ENCODE data around the gene MOK. TPM values are rescaled to one million over a fixed set of nuclear protein-coding genes. Genes with fewer than 3 reads are reported as not detected.

MOK gene
- total RNA-seq, 1 donor from 2014 or later = 6.5 TPM

GRCh38 chr14:102195446-102195845, 109.5 kb downstream of the MOK start:
- H3K4me1 Mint-ChIP-seq (ENCODE audit: low read depth, unreplicated experiment) = peaks cover 33% of the 10 kb centered on the region
- H3K4me3 Mint-ChIP-seq (ENCODE audit: unreplicated experiment) = no peak overlapping the region
- peaks cover 9% of the 10 kb centered on the region for H3K9me3 Mint-ChIP-seq (ENCODE audit: unreplicated experiment)
- no peak for TF ChIP-seq CTCF (IDR thresholded peaks at IDR 0.05; ENCODE audit: partially characterized antibody, unreplicated experiment)
- no peak for DNase-seq
- no peak overlapping the region for H3K27ac Mint-ChIP-seq (ENCODE audit: unreplicated experiment)
- H3K27me3 Mint-ChIP-seq (ENCODE audit: unreplicated experiment) = peaks cover 6% of the 10 kb centered on the region
- peaks cover 4% of the 10 kb centered on the region for H3K36me3 Mint-ChIP-seq (ENCODE audit: unreplicated experiment)

- Mint-ChIP-seq H3K27ac (ENCODE audit: unreplicated experiment) (no peak overlapping the region), H3K4me3 (ENCODE audit: unreplicated experiment) (no peak overlapping the region), H3K9me3 (ENCODE audit: unreplicated experiment) (peaks cover 9% of the 10 kb centered on the region), H3K4me1 (ENCODE audit: low read depth, unreplicated experiment) (peaks cover 34% of the 10 kb centered on the region), H3K36me3 (ENCODE audit: unreplicated experiment) (peaks cover 4% of the 10 kb centered on the region), H3K27me3 (ENCODE audit: unreplicated experiment) (peaks cover 6% of the 10 kb centered on the region)
- no peak for DNase-seq
- TF ChIP-seq CTCF (IDR thresholded peaks at IDR 0.05; ENCODE audit: partially characterized antibody, unreplicated experiment) = no peak
Observed at GRCh38 chr14:102194856-102195255, 110.1 kb downstream of the MOK start.

- Mint-ChIP-seq H3K4me1 (ENCODE audit: low read depth, unreplicated experiment) (peaks cover 31% of the 10 kb centered on the region), H3K4me3 (ENCODE audit: unreplicated experiment) (peak overlapping the region; percentile 5), H3K27ac (ENCODE audit: unreplicated experiment) (peak overlapping the region; percentile 16), H3K27me3 (ENCODE audit: unreplicated experiment) (peaks cover 4% of the 10 kb centered on the region), H3K9me3 (ENCODE audit: unreplicated experiment) (peaks cover 5% of the 10 kb centered on the region), H3K36me3 (ENCODE audit: unreplicated experiment) (peaks cover 4% of the 10 kb centered on the region)
- DNase-seq = peak; percentile 60
- TF ChIP-seq CTCF (IDR thresholded peaks at IDR 0.05; ENCODE audit: partially characterized antibody, unreplicated experiment) = no peak
Observed at GRCh38 chr14:102192840-102193502, 112.0 kb downstream of the MOK start.

GRCh38 chr14:102189874-102190273, 115.1 kb downstream of the MOK start:
- Mint-ChIP-seq H3K9me3 (ENCODE audit: unreplicated experiment) (peaks cover 5% of the 10 kb centered on the region), H3K27ac (ENCODE audit: unreplicated experiment) (peak overlapping the region; percentile 28), H3K36me3 (ENCODE audit: unreplicated experiment) (no peaks in the 10 kb centered on the region), H3K4me3 (ENCODE audit: unreplicated experiment) (no peak overlapping the region), H3K27me3 (ENCODE audit: unreplicated experiment) (peaks cover 2% of the 10 kb centered on the region), H3K4me1 (ENCODE audit: low read depth, unreplicated experiment) (peaks cover 47% of the 10 kb centered on the region)
- TF ChIP-seq CTCF (IDR thresholded peaks at IDR 0.05; ENCODE audit: partially characterized antibody, unreplicated experiment) = no peak
- DNase-seq = no peak

- TF ChIP-seq CTCF (IDR thresholded peaks at IDR 0.05; ENCODE audit: partially characterized antibody, unreplicated experiment) = no peak
- Mint-ChIP-seq H3K27me3 (ENCODE audit: unreplicated experiment) (no peaks in the 10 kb centered on the region), H3K9me3 (ENCODE audit: unreplicated experiment) (peaks cover 7% of the 10 kb centered on the region), H3K27ac (ENCODE audit: unreplicated experiment) (no peak overlapping the region), H3K4me3 (ENCODE audit: unreplicated experiment) (no peak overlapping the region), H3K36me3 (ENCODE audit: unreplicated experiment) (no peaks in the 10 kb centered on the region), H3K4me1 (ENCODE audit: low read depth, unreplicated experiment) (peaks cover 56% of the 10 kb centered on the region)
- no peak for DNase-seq
Observed at GRCh38 chr14:102188187-102188586, 116.8 kb downstream of the MOK start.

All from glutamatergic neuron (in vitro differentiated cells).